OCI-LY3 (cell line): ENCODE data around the gene NUDT1.

Source experiments
- EZH2phosphoT487 ChIP-seq: fragments of 200-600 bp; shearing (Covaris generic); IDR thresholded peaks from 2 replicates; pipeline ENCODE4 v1.6.1; 2018; ENCODE audit warnings: antibody characterized with exemption, mixed run types, low read depth
- TF ChIP-seq, protein P1 (sequence below): fragments of 200-600, 300-600 bp; sonication (generic); IDR thresholded peaks from 2 replicates; pipeline ENCODE4 v1.5.1; 2014; ENCODE audit warnings: antibody characterized with exemption, low read length, low read depth

DNA sequence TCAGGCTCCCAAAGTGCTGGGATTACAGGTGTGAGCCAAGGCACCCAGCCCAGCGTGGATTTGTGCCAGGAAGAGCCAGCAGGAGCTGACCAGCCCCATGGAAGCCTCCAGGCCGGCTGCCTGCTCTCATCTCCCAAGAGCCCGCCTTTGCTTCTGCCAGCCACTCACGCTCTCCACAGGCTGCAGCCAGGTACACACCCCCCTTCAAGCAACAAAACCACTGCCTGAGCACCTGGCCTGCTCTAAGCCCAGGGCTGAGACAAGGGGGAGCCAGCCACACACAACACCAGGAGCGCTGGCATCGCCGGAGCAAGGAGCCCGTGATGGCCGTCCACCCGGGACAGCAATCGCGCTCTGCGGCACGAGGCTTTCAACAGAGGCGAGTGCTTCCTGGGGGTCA is 43.8 kb upstream of the NUDT1 start:
- TF ChIP-seq, protein P1, sequence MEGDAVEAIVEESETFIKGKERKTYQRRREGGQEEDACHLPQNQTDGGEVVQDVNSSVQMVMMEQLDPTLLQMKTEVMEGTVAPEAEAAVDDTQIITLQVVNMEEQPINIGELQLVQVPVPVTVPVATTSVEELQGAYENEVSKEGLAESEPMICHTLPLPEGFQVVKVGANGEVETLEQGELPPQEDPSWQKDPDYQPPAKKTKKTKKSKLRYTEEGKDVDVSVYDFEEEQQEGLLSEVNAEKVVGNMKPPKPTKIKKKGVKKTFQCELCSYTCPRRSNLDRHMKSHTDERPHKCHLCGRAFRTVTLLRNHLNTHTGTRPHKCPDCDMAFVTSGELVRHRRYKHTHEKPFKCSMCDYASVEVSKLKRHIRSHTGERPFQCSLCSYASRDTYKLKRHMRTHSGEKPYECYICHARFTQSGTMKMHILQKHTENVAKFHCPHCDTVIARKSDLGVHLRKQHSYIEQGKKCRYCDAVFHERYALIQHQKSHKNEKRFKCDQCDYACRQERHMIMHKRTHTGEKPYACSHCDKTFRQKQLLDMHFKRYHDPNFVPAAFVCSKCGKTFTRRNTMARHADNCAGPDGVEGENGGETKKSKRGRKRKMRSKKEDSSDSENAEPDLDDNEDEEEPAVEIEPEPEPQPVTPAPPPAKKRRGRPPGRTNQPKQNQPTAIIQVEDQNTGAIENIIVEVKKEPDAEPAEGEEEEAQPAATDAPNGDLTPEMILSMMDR: no peak
- TF ChIP-seq EZH2phosphoT487: no peak
